ENCODE results near the gene SLC10A7. TPM values are rescaled to one million over a fixed set of nuclear protein-coding genes. Genes with fewer than 3 reads are reported as not detected.

The SLC10A7 gene
- total RNA-seq, 1 experiment from 2014 or later: 15.9 TPM

DNA sequence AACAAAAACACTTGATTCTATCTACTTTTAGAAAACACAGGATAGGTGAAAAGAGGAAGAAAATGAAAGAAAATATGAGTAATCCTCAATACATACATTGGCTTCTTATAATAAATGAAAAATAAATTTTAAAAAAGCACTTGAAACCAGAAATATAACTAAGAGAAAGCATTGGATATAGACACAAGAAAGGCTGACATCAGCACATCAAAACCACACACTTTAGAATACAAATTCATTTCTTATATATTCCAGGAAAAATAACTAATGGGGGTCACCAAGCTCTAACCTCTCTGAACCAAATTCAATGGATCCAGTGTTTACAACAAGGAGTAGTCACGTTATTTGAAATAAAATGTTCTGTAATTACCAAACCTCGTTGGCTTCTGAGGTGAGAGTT lies 173.9 kb downstream of the SLC10A7 start:
- no peak overlapping the region for H3K27ac Mint-ChIP-seq (ENCODE audit: unreplicated experiment)
- H3K4me1 Mint-ChIP-seq (ENCODE audit: low read depth, unreplicated experiment): no peaks in the 10 kb centered on the region
- no peak overlapping the region for H3K4me3 Mint-ChIP-seq (ENCODE audit: low read depth, unreplicated experiment)
- CTCF ChIA-PET: no interaction called here
- no TSS peak for BruUV-seq (replicated peaks)
- no peaks in the 10 kb centered on the region for H3K9me3 Mint-ChIP-seq (ENCODE audit: low read depth, unreplicated experiment)
- no peak for DNase-seq
- intact Hi-C loops (cut with micrococcal nuclease; ENCODE audit: unreplicated experiment): no loop called here
- H3K36me3 Mint-ChIP-seq (ENCODE audit: insufficient read depth, unreplicated experiment): no peaks in the 10 kb centered on the region
- TF ChIP-seq, protein P1, sequence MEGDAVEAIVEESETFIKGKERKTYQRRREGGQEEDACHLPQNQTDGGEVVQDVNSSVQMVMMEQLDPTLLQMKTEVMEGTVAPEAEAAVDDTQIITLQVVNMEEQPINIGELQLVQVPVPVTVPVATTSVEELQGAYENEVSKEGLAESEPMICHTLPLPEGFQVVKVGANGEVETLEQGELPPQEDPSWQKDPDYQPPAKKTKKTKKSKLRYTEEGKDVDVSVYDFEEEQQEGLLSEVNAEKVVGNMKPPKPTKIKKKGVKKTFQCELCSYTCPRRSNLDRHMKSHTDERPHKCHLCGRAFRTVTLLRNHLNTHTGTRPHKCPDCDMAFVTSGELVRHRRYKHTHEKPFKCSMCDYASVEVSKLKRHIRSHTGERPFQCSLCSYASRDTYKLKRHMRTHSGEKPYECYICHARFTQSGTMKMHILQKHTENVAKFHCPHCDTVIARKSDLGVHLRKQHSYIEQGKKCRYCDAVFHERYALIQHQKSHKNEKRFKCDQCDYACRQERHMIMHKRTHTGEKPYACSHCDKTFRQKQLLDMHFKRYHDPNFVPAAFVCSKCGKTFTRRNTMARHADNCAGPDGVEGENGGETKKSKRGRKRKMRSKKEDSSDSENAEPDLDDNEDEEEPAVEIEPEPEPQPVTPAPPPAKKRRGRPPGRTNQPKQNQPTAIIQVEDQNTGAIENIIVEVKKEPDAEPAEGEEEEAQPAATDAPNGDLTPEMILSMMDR (IDR thresholded peaks at IDR 0.05; ENCODE audit: unreplicated experiment): no peak
- H3K27me3 Mint-ChIP-seq (ENCODE audit: unreplicated experiment): no peaks in the 10 kb centered on the region

DNA sequence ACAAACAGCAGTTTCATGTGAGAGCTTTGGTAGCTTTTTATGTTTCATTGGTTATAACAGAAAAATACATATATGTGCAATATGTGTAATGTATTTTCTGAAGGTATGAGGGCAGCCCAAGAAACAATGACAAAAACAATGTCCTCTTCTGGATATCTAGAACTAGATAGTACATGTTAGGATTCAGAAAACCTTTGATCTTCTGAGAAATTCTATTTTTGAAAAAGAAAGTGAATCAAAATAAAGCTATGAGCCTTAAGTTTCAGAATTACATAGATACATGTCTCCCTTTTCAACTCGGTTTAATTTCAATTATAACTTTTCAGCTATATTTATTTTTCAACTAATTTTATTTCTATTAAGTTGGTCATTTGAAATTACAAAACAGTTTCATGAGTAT lies 175.5 kb downstream of the SLC10A7 start:
- Mint-ChIP-seq H3K4me1 (ENCODE audit: low read depth, unreplicated experiment) (no peaks in the 10 kb centered on the region), H3K27ac (ENCODE audit: unreplicated experiment) (no peak overlapping the region), H3K36me3 (ENCODE audit: insufficient read depth, unreplicated experiment) (no peaks in the 10 kb centered on the region), H3K4me3 (ENCODE audit: low read depth, unreplicated experiment) (no peak overlapping the region), H3K9me3 (ENCODE audit: low read depth, unreplicated experiment) (no peaks in the 10 kb centered on the region), H3K27me3 (ENCODE audit: unreplicated experiment) (no peaks in the 10 kb centered on the region)
- no TSS peak for BruUV-seq (replicated peaks)
- intact Hi-C loops (cut with micrococcal nuclease; ENCODE audit: unreplicated experiment): no loop called here
- CTCF ChIA-PET: no interaction called here
- TF ChIP-seq, protein P1 (IDR thresholded peaks at IDR 0.05; ENCODE audit: unreplicated experiment): no peak
- DNase-seq: no peak

DNA sequence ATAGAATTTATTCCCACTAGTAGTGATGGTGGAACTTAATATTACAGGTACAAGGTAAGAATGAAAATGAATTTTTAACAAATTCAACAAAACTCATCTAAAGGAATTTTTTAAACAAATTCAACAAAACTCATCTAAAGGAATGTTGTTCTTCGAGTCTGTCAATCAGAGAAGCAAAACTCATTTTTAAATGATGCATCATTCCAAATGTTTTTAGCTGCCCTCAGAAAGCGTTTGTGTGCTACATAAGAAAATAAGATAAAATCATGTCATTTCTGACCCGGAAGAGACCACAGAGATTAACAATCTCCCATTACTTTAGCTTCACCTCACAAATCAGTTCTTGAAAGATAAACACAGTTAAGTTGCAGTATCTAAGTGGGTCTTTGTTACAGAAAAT lies 178.0 kb downstream of the SLC10A7 start:
- TF ChIP-seq, protein P1 (IDR thresholded peaks at IDR 0.05; ENCODE audit: unreplicated experiment): no peak
- Mint-ChIP-seq H3K4me3 (ENCODE audit: low read depth, unreplicated experiment) (no peak overlapping the region), H3K27ac (ENCODE audit: unreplicated experiment) (no peak overlapping the region), H3K4me1 (ENCODE audit: low read depth, unreplicated experiment) (no peaks in the 10 kb centered on the region), H3K9me3 (ENCODE audit: low read depth, unreplicated experiment) (no peaks in the 10 kb centered on the region), H3K36me3 (ENCODE audit: insufficient read depth, unreplicated experiment) (no peaks in the 10 kb centered on the region), H3K27me3 (ENCODE audit: unreplicated experiment) (no peaks in the 10 kb centered on the region)
- CTCF ChIA-PET: no interaction called here
- DNase-seq: no peak
- intact Hi-C loops (cut with micrococcal nuclease; ENCODE audit: unreplicated experiment): loop anchor here (2.0 to 5.0 kb wide), 3 partner anchors 179 to 753 kb away; partner anchors contain the start of gene SLC10A7
- no TSS peak for BruUV-seq (replicated peaks)

DNA sequence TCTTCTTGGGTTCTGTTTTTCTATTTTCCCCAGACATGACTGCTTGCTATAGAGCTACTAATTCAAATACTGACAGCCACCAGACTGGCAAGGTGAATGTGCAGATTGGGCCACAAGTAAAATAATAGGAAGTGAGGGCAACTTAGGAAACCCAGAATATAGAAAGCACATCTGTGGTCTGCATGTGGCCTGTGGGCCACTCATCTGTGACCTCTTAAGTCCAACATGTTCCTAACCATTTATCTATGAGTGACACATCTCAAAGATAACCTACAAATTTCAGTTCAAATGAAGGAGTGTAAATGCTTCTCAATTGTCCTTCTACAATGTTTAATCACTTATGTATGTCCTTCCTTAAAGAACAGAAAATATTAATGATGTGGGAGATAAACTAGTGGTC lies 178.5 kb downstream of the SLC10A7 start:
- DNase-seq: no peak
- intact Hi-C loops (cut with micrococcal nuclease; ENCODE audit: unreplicated experiment): loop anchor here (2.0 to 5.0 kb wide), 3 partner anchors 179 to 754 kb away; partner anchors contain the start of gene SLC10A7
- H3K4me3 Mint-ChIP-seq (ENCODE audit: low read depth, unreplicated experiment): no peak overlapping the region
- no peaks in the 10 kb centered on the region for H3K9me3 Mint-ChIP-seq (ENCODE audit: low read depth, unreplicated experiment)
- H3K36me3 Mint-ChIP-seq (ENCODE audit: insufficient read depth, unreplicated experiment): no peaks in the 10 kb centered on the region
- H3K4me1 Mint-ChIP-seq (ENCODE audit: low read depth, unreplicated experiment): no peaks in the 10 kb centered on the region
- CTCF ChIA-PET: no interaction called here
- TF ChIP-seq, protein P1 (IDR thresholded peaks at IDR 0.05; ENCODE audit: unreplicated experiment): no peak
- H3K27me3 Mint-ChIP-seq (ENCODE audit: unreplicated experiment): no peaks in the 10 kb centered on the region
- H3K27ac Mint-ChIP-seq (ENCODE audit: unreplicated experiment): no peak overlapping the region
- no TSS peak for BruUV-seq (replicated peaks)
